ENCODE data around the gene LRMDA.

Gene LRMDA

DNA sequence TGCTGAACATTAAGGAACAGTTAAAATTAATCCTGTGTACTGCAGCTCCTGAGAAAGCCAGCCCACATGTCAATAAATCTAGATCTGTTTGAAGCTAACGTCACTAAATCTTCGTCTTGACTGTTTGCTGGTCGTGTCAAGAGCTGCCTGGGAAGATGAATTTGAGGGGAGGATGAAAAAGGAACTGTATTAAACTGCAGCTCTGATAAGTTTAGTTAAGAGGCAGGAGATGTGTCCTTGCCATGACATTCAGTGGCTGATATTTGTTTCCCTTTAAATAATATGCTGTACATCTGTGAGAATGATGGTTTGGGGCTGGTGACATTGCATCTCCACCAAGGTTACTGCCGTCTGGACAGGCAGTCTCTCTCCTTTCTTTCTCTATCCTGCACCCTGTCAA is 435.3 kb downstream of the LRMDA start:
- DNase-seq (ENCODE audit: low read depth in 2 of 2) = no peak

DNA sequence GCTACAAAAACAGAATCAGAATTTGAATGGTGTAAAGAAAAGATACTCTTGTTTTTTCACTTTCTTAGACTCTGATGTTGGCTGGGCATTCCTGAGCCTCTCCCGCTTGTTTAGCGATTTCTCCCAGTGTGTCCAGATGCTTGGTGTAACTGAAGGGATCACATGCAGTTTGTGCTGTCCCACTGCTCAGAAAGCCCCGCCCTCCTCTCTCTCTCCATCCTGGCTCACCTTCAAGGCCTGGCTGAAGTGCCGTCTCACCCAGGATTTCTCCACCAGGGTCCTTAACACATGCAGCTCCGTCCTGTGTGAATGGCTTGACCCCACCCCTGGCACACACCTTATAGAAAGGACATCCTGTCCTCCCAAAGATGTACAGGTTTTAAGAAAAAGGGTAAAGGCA is 437.1 kb downstream of the LRMDA start:
- no peak for DNase-seq (ENCODE audit: low read depth in 2 of 2)

GRCh38 chr10:75870039-75870645 is 438.7 kb downstream of the LRMDA start:
- DNase-seq (ENCODE audit: low read depth in 2 of 2) = no peak

GRCh38 chr10:75875740-75876139 is 444.3 kb downstream of the LRMDA start:
- no peak for DNase-seq (ENCODE audit: low read depth in 2 of 2)

- no peak for DNase-seq (ENCODE audit: low read depth in 2 of 2)
Measured at GRCh38 chr10:75876710-75877109, 445.3 kb downstream of the LRMDA start.

- DNase-seq (ENCODE audit: low read depth in 2 of 2) = no peak
Measured at GRCh38 chr10:75877877-75878276, 446.5 kb downstream of the LRMDA start.

DNA sequence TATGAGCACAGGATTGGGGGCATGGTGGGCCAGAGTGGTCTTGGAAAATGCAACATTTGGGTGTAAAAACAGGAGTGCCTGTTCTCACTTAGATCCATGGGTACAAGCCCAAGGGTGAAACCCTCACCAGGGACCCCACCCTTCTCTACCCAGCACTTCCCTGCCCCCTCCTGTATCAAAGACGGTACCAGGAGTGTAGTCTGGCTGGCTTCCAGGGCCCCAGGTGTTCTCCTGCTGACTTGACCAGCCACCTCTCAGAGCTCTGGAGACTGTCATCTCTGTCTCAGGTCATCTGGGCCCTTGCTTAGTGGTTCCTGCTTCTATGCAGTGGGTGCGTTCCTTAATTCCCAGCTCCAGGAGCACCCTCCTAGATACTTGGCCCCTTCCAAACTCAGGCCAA is 447.2 kb downstream of the LRMDA start:
- no peak for DNase-seq (ENCODE audit: low read depth in 2 of 2)

GRCh38 chr10:75880031-75880775 is 448.8 kb downstream of the LRMDA start:
- DNase-seq (ENCODE audit: low read depth in 2 of 2) = no peak

DNA sequence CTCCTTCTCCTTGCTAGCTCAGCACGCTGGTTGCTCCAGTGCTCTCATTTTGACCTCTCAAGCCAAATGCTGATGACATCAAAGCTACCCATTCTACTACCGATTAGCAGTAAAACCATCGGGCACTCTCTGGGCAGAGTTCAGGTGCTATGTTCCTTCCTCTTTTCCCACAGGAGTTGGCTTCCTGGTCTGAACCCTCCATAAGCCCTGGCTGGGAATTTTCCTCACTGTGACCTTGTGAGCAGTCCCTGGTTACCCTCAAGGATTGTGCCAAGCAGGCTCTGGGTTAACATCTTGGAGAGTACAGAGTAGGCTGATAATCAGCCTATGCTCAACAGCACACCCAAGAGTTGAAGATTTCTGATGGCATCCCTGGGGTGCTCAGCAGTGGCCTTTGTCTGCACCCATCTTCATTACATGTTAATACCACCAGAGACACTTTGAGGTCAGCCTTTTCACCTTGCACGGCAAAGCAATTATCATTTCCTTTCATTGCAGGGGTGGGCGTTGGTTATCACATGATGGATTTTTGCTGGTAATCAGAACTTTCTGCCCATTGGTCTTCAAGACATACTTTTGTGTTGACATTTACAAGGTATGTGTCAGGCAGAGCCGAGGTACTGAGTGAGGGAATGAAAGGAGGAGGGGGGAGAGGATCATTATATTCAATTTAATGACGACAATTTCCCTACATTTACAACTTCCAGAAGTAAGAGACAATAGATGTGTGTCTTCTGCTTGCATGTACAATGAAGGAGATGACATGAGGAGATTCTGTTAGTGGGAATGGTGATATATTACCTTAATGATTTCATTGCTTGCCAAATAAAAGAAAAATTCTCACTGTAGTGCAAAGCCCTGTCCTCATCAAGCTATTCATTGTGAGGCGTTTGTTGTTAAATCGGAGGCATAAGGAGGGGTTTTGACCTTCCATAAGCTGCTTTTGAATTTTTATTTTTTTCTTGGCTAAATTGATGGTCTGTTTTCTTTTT is 452.0 kb downstream of the LRMDA start:
- DNase-seq (ENCODE audit: low read depth in 2 of 2) = no peak

- no peak for DNase-seq (ENCODE audit: low read depth in 2 of 2)
Measured at GRCh38 chr10:75884808-75885207, 453.4 kb downstream of the LRMDA start.

DNA sequence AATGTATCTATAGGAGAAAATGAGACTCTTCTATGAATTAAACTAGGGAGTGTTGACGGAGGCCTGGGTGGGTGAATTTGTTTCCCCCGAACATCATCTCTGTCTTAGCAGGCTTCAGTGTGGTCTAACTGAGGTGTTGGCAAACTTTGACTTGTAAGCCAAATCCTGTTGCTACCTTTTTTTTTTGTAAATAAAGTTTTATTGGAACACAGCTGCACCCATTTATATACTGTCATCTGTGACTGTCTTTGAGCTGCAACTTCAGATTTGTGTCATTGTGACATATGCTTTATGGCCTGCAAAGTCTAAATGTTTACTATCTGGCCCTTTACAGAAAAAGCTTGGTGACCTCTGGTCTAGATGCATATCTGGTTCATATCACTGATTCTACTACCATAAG is 455.9 kb downstream of the LRMDA start:
- no peak for DNase-seq (ENCODE audit: low read depth in 2 of 2)

DNA sequence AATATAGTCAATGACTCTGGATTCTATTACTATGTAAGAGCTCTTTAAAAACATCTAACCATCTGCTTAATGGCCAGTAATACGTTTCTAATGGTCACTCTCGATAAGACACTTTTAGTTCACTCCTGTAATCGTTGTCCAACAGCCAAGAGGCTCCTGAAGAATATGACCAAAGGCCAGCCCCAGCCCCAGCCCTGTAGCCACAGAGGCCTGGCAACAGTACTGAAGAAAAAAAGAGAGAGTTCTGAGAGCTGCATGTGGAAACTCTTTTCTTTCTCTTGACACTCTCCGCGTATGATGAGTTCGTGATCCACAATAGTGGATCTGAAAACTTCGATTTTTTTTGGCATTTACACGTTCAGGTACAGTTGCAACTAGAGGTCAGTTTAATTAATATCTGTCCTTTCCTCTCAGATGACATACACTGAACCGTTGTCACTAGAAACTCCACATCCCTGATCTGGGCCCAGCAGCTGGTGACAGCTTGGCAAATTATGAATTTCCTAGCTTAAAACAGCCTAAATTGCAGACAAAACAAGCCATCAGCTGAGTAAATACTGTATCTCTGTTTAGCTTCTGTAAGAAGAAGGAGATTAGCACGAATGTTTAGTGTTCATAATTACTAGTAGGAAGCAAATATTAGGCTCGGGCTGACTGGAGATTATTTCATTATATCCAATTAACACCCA is 456.7 kb downstream of the LRMDA start:
- no peak for DNase-seq (ENCODE audit: low read depth in 2 of 2)

DNA sequence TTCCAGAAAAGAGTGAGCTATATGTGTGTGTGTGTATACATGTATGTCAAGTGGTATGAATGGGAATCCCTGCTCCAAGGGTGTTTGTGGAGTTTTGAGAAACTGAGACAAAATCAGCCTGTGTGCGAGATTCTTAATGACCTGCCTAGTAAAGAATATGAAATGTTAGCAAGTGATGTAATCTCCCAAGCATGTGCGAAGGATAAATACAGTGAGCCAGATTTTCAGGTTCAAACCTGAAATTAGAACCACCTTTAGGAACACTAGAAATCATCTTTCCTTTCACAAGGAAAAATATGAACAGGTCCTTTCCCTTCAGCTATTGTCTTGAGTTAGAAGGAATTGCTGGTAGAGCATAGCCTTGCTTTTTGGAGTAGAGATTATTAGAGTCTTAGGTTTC is 457.6 kb downstream of the LRMDA start:
- DNase-seq (ENCODE audit: low read depth in 2 of 2) = no peak

DNA sequence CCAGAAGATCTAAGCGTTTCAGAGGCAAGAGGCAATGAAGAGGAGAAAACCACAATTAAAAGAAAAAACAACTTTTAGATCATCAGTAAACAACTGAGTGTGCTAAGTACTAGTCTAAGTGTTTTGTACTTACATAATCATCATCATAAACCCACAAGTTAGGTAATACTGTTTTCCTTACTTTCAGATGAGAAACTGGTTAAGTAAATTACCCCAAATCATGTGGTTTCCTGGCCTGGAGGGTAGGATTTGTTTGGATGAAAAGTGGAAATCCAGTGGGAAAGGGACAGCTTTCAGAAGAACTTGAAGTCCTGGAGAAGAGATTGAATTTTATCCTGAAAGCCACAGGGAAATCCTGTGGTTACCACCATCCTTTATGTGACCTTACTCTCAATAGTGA is 463.3 kb downstream of the LRMDA start:
- DNase-seq (ENCODE audit: low read depth in 2 of 2) = no peak

- no peak for DNase-seq (ENCODE audit: low read depth in 2 of 2)
Measured at GRCh38 chr10:75895259-75895658, 463.8 kb downstream of the LRMDA start.

- DNase-seq (ENCODE audit: low read depth in 2 of 2) = no peak
Measured at GRCh38 chr10:75899816-75900390, 468.5 kb downstream of the LRMDA start.

DNA sequence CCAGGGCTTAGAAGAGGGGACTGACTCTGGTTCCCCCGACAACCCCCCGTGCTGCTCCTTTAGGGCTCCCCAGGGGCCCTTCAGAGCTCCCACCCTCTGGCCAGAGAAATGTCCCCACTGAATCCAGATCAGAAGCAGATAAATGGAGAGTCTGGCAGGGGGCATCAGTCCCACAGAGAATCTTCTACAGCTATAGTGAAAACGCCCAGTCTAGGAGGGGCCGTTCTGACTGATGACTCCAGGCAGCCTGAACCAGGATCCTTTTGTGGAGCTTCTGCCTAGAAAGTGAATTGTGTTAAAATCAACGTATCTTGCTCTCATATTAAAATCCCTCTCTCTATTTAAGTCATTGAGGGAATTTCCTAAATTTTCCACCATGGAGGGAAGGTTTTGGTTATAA is 471.4 kb downstream of the LRMDA start:
- DNase-seq (ENCODE audit: low read depth in 2 of 2) = no peak

DNA sequence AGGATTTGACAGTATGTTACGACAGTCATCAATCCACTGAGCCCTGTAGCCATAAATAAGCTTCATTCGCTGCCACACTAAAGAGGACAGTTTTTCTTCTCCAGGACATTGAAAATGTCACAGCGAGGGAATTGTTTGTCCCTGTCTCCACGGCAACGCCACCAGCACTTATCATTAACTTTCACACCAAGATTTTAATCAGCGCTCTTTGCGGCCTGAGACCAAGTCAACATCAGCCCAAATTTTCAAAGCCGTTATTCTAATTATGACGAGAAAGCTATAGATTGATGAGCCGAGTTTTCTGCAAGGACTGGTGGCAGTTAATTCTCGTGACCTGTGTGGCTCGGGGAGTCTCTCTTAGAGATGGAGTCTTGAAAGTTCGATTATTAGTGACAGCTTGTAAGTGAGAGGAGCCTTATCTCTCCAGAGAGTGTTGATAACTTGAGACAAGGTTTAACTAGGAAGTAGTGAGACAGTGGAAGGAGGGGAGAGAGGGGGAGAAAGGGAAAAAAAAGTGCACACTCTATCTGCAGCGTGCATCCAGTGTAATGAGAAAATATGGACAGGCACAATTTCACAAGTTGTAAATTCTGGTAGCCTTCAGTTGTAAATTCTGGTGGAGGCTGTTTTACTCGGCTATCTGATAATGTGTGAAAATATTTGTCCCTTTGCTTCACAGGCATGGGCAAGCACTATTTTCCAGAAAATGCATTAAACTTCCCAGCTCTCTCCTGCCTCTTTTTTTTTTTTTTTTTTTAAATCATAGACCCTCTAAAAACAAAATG is 473.3 kb downstream of the LRMDA start:
- no peak for DNase-seq (ENCODE audit: low read depth in 2 of 2)

DNA sequence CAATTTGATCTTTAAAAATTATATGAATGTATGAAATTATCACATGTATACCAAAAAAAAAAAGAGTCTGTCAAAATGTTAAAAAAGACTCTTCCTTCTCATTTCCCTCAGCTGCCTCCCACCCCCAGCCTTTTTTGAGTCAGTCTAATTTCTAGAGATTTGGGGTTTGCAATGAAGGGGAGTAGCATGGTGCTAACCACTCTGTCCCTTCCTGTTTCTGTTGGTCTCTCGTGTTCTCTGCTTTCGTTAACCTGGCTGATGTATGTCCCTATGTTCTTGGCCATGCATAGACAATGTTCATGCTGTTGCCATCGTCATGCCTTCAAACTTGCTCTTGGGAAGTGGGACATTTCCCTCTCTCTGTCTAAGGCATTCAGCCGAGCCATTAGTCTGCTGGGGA is 474.1 kb downstream of the LRMDA start:
- DNase-seq (ENCODE audit: low read depth in 2 of 2) = no peak

DNA sequence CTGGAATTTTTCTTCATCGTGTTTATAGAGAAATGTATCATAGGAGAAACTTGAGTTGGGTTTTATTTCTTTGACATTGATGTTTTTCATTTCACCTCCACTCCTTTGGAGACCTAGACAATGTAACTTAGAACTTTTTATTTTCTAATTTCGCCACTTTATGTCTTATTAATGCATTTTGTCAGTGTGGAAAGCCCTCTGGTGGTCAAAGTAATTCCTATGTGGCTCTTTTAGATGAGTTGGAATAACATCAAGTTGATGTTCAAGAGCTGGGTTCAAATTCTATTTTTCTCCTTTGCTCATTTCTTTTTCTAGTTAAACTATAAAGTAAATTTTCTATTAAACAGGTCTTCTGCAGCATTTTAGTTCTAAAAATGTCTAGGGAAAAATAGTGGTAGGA is 478.6 kb downstream of the LRMDA start:
- DNase-seq (ENCODE audit: low read depth in 2 of 2) = no peak

DNA sequence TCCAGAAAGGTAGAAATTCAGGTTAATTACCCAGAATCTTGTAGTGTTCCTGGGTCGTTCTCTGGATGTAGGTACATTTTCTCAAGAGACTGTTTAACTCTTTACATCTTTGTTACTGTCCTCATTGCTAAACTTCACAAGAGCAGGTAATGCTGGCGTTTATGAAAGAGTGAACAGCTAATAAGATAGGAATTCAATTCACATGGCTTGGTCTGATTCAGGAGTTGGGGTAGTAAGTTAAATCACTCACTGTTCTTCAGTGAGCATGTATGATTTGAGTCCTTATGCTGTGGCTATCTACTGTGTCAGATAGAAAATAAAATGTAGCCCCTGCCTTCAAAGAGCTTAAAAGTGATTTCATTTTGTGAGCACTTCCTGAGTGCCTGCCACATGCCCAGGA is 480.0 kb downstream of the LRMDA start:
- DNase-seq (ENCODE audit: low read depth in 2 of 2) = no peak

Data from stimulated activated CD4-positive, alpha-beta T cell treated with anti-CD3 and anti-CD28 coated beads, Interleukin-12 subunit alpha, Interleukin-12 subunit beta, amount 100 ng/mL, for 24 hours (primary cell).